ENCODE measurements around the gene PKHD1. TPM values are rescaled to one million over a fixed set of nuclear protein-coding genes. Genes with fewer than 3 reads are reported as not detected.
"Not testable (repeated sequence)": the region's sequence is repeated elsewhere in the genome, so short reads cannot be mapped to it uniquely, and the experiment has no call there.

Gene PKHD1
- polyA plus RNA-seq, 1 of the 3 experiments (the other 2 are of a cell fraction) = not detected

- Histone ChIP-seq H3K4me2 (no peak overlapping the region), H3K36me3 (replicated peaks in 1 of 2; ENCODE audit: control insufficient read depth in 1 of 2, insufficient read depth in 2 of 2, low read length in 1 of 2) (no peaks in the 10 kb centered on the region), H3K27me3 (ENCODE audit: insufficient read depth) (no peaks in the 10 kb centered on the region), H3K79me2 (ENCODE audit: insufficient read depth) (no peaks in the 10 kb centered on the region), H3K9me3 (no peaks in the 10 kb centered on the region), H4K20me1 (ENCODE audit: insufficient read depth) (no peaks in the 10 kb centered on the region), H3F3A (replicated peaks; ENCODE audit: insufficient read depth) (no peaks in the 10 kb centered on the region), H3K4me1 (ENCODE audit: control insufficient read depth in 1 of 2, insufficient read depth in 2 of 2, low read depth in 1 of 2, low read length in 1 of 2) (no peaks in the 10 kb centered on the region; a peak in 1 of 4 replicates), H3K9ac (no peak overlapping the region), H3K4me3 (ENCODE audit: low read depth in 2 of 2, low read length in 1 of 2) (no peak overlapping the region), H3K27ac (ENCODE audit: low read depth in 2 of 2, low read length in 1 of 2) (peak overlapping the region in 1 of 2 experiments; percentile 74; a peak in 2 of 4 replicates), H2AFZ (ENCODE audit: low read depth) (no peak overlapping the region), H3K9me2 (no peaks in the 10 kb centered on the region)
- CTCF ChIA-PET = interaction anchor here (1.0 to 1.4 kb wide), 2 partner anchors 32 to 404 kb away, joined by 3 read pairs; no protein-coding TSS in a partner anchor
- TF ChIP-seq IRF3 (IDR thresholded peaks at IDR 0.05; ENCODE audit: low read depth, low read length) = no peak
- TF ChIP-seq TEAD4 (IDR thresholded peaks at IDR 0.05; ENCODE audit: borderline replicate concordance, insufficient read depth) = no peak
- TF ChIP-seq RAD21 (IDR thresholded peaks at IDR 0.05; ENCODE audit: low read length) = no peak
- no peak for TF ChIP-seq GABPA (IDR thresholded peaks at IDR 0.05; ENCODE audit: low read depth)
- TF ChIP-seq REST (IDR thresholded peaks at IDR 0.05; ENCODE audit: low read depth, low read length) = no peak
- POLR2A ChIA-PET = no interaction called here
- no peak for DNase-seq
- 60% methylated on average over 5 of the region's 5 CpGs for WGBS (ENCODE audit: low lambda C conversion rate)
Measured at GRCh38 chr6:51983564-51983963, 103.8 kb downstream of the PKHD1 start.

- H3K27me3 ChIP-seq (ENCODE audit: insufficient read depth); H2AFZ ChIP-seq (ENCODE audit: low read depth); H3K79me2 ChIP-seq (ENCODE audit: insufficient read depth); H3F3A ChIP-seq (replicated peaks; ENCODE audit: insufficient read depth); POLR2A ChIA-PET; H3K9me2 ChIP-seq; H3K9me3 ChIP-seq; H3K4me2 ChIP-seq; DNase-seq; H3K36me3 ChIP-seq (replicated peaks in 1 of 2; ENCODE audit: control insufficient read depth in 1 of 2, insufficient read depth in 2 of 2, low read length in 1 of 2); H3K9ac ChIP-seq; H3K4me1 ChIP-seq (ENCODE audit: control insufficient read depth in 1 of 2, insufficient read depth in 2 of 2, low read depth in 1 of 2, low read length in 1 of 2); H3K4me3 ChIP-seq (ENCODE audit: low read depth in 2 of 2, low read length in 1 of 2); H4K20me1 ChIP-seq (ENCODE audit: insufficient read depth): not testable (repeated sequence)
- CTCF ChIA-PET = interaction anchor here (1.0 kb wide), 1 partner anchor 404 kb away, joined by 3 read pairs; no protein-coding TSS in a partner anchor
- WGBS (ENCODE audit: low lambda C conversion rate) = 68% methylated on average over 5 of the region's 5 CpGs
- peak overlapping the region in 1 of 2 experiments; percentile 16; a peak in 2 of 4 replicates for H3K27ac ChIP-seq (ENCODE audit: low read depth in 2 of 2, low read length in 1 of 2)
Measured at GRCh38 chr6:51982695-51983094, 104.7 kb downstream of the PKHD1 start.

- H3K9ac ChIP-seq = no peak overlapping the region
- 74% methylated on average over 9 of the region's 9 CpGs for WGBS (ENCODE audit: low lambda C conversion rate)
- no peaks in the 10 kb centered on the region for H3K79me2 ChIP-seq (ENCODE audit: insufficient read depth)
- DNase-seq = no peak
- H3K9me3 ChIP-seq = no peaks in the 10 kb centered on the region
- ChIA-PET CTCF (interaction anchor here (1.3 to 2.6 kb wide), 2 partner anchors 17 to 22 kb away, joined by 3 to 7 read pairs; no protein-coding TSS in a partner anchor), POLR2A (no interaction called here)
- no peak overlapping the region for H3K4me2 ChIP-seq
- TF ChIP-seq FOXJ3 (CRISPR knock-in tag; IDR thresholded peaks at IDR 0.05) (no peak), MAX (IDR thresholded peaks at IDR 0.05; ENCODE audit: low read depth) (no peak), FOSL2 (IDR thresholded peaks at IDR 0.05; ENCODE audit: borderline replicate concordance, low read depth) (no peak), MEF2A (IDR thresholded peaks at IDR 0.05; ENCODE audit: borderline replicate concordance, low read depth) (no peak), CTCF (IDR thresholded peaks at IDR 0.05) (no peak)
- no peak overlapping the region for H3K4me3 ChIP-seq (ENCODE audit: low read depth in 2 of 2, low read length in 1 of 2)
- H2AFZ ChIP-seq (ENCODE audit: low read depth) = no peak overlapping the region
- no peak overlapping the region for H3K27ac ChIP-seq (ENCODE audit: low read depth in 2 of 2, low read length in 1 of 2)
- H3K4me1 ChIP-seq (ENCODE audit: control insufficient read depth in 1 of 2, insufficient read depth in 2 of 2, low read depth in 1 of 2, low read length in 1 of 2) = peaks cover 0 to 7% of the 10 kb centered on the region in 2 experiments; a peak in 2 of 4 replicates
- H3K9me2 ChIP-seq = no peaks in the 10 kb centered on the region
- H4K20me1 ChIP-seq (ENCODE audit: insufficient read depth) = no peaks in the 10 kb centered on the region
- no peaks in the 10 kb centered on the region for H3K27me3 ChIP-seq (ENCODE audit: insufficient read depth)
- no peaks in the 10 kb centered on the region for H3F3A ChIP-seq (replicated peaks; ENCODE audit: insufficient read depth)
- H3K36me3 ChIP-seq (replicated peaks in 1 of 2; ENCODE audit: control insufficient read depth in 1 of 2, insufficient read depth in 2 of 2, low read length in 1 of 2) = no peaks in the 10 kb centered on the region
Measured at GRCh38 chr6:51976374-51976773, 111.0 kb downstream of the PKHD1 start.

All from SK-N-SH (cell line).